ENCODE measurements around the gene PLAAT2. TPM values are rescaled to one million over a fixed set of nuclear protein-coding genes. Genes with fewer than 3 reads are reported as not detected.
A peak's percentile ranks its signal among the peaks of the same experiment; 100 is the strongest.

Gene PLAAT2
- total and polyA plus RNA-seq, 8 donors: 1.3 to 66.7 (median 7.6) TPM; not detected in 3

- TF ChIP-seq POLR2AphosphoS5 (IDR thresholded peaks at IDR 0.05): peak; percentile 49 to 76 (median 65)
- TF ChIP-seq POLR2A (IDR thresholded peaks at IDR 0.05): no peak
- TF ChIP-seq EP300 (IDR thresholded peaks at IDR 0.05): no peak
- Histone ChIP-seq H3K36me3 (peaks cover 0 to 15% (median 9%) of the 10 kb centered on the region in 4 donors), H3K27me3 (no peaks in the 10 kb centered on the region), H3K27ac (peak overlapping the region; percentile 80 to 97 (median 92)), H3K9me3 (no peaks in the 10 kb centered on the region), H3K4me3 (peak overlapping the region; percentile 43 to 63 (median 44)), H3K4me1 (peaks cover 33 to 65% (median 38%) of the 10 kb centered on the region in 4 donors)
- peak; percentile 70 to 86 for DNase-seq
- intact Hi-C loops (cut with DNase I; ENCODE audit: low total_unique reads): no loop called here
- 9 to 22% (median 17%) methylated on average over 8 of the region's 8 CpGs for WGBS, 5 donors
These were observed 25.7 kb downstream of the PLAAT2 start for GRCh38 chr11:63537293-63538101.

DNA sequence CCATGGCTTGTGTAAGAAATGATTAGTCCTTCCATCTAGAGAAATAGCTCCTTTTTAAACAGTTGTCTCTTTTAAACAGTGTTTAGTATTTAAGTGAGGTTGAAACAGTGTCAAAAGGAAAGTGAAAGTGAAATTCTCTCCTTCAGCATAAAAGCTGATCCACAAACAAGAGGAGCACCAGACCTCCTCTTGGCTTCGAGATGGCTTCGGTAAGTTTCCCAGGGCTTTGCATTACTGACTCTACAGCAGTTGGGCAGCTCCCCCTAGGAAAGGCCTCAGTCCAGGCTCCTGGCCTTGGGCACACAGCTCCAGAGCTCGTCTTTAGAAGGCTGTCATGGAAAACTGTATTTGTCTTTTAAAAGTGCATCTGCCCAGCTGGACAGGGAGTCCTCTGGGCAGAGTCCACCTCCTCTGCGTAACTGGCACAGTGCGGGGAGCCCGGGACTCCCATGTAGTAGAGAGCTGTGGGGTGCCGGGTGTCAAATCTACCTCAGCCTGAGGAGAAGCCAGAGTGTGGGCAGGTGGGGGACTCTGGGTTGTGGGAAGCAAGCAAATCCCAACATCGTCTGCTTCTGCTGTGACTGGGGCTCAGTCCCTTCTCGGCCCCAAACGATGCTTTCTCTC lies 26.4 kb downstream of the PLAAT2 start, which contains the start of gene PLAAT4:
Gene PLAAT4, plus strand, starts transcription at position 140 of the 624 bp plus-strand sequence. Its CDS starts 61 bp downstream, at position 201.
- peak within 1 kb of the TSS; percentile 80 to 97 (median 92) for H3K27ac ChIP-seq
- no peaks in the 10 kb centered on the region for H3K27me3 ChIP-seq
- peaks cover 0 to 15% (median 9%) of the 10 kb centered on the region in 4 donors for H3K36me3 ChIP-seq
- TF ChIP-seq POLR2AphosphoS5 (IDR thresholded peaks at IDR 0.05) (peak in 2 of 3 donors; percentile 73 to 75), POLR2A (IDR thresholded peaks at IDR 0.05) (no peak), CTCF (IDR thresholded peaks at IDR 0.05) (no peak), EP300 (IDR thresholded peaks at IDR 0.05) (no peak)
- intact Hi-C loops (cut with DNase I; ENCODE audit: low total_unique reads): no loop called here
- peaks cover 39 to 71% (median 40%) of the 10 kb centered on the region in 4 donors for H3K4me1 ChIP-seq
- DNase-seq: peak; percentile 54 to 82
- H3K4me3 ChIP-seq: peak within 1 kb of the TSS; percentile 43 to 63 (median 44)
- H3K9me3 ChIP-seq: no peaks in the 10 kb centered on the region
- WGBS, 5 donors: 2 to 14% (median 5%) methylated on average over 10 of the region's 10 CpGs

DNA sequence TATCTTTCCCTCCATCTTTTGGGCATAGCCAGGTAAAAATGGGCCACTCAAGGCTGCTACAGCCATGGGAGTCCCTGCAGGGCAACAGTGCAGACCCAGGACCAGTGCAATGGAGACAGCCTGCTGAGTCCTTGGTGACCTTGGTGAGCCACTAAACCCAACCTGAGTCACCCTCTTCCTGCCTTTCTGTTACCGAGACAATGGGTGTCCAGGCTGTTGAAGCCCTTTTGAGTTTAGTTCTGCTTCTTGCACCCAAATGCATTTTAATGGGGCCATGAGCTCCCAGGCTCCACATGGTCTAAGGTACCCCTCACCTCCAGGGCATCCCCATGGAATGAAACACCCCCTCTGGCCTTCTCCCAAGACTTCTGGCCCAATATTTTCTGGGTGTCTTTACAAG lies 27.4 kb downstream of the PLAAT2 start:
- DNase-seq: no peak
- Histone ChIP-seq H3K27me3 (no peaks in the 10 kb centered on the region), H3K4me1 (peaks cover 39 to 73% (median 47%) of the 10 kb centered on the region in 4 donors), H3K36me3 (peaks cover 0 to 15% (median 6%) of the 10 kb centered on the region in 4 donors), H3K27ac (peak overlapping the region; percentile 80 to 97 (median 92)), H3K9me3 (no peaks in the 10 kb centered on the region), H3K4me3 (no peak overlapping the region)
- intact Hi-C loops (cut with DNase I; ENCODE audit: low total_unique reads): no loop called here
- TF ChIP-seq POLR2AphosphoS5 (IDR thresholded peaks at IDR 0.05) (no peak), EP300 (IDR thresholded peaks at IDR 0.05) (no peak), CTCF (IDR thresholded peaks at IDR 0.05) (no peak), POLR2A (IDR thresholded peaks at IDR 0.05) (no peak)
- 72 to 100% (median 84%) methylated on average over 1 of the region's 1 CpG for WGBS, 5 donors

- Histone ChIP-seq H3K27me3 (no peaks in the 10 kb centered on the region), H3K36me3 (peaks cover 0 to 11% (median 4%) of the 10 kb centered on the region in 4 donors), H3K4me1 (peaks cover 39 to 67% (median 47%) of the 10 kb centered on the region in 4 donors), H3K9me3 (no peaks in the 10 kb centered on the region), H3K27ac (peak overlapping the region in 4 of 5 donors; percentile 19 to 97 (median 92)), H3K4me3 (no peak overlapping the region)
- DNase-seq: no peak
- 81 to 89% (median 85%) methylated on average over 5 of the region's 5 CpGs for WGBS, 5 donors
- TF ChIP-seq CTCF (IDR thresholded peaks at IDR 0.05) (no peak), POLR2A (IDR thresholded peaks at IDR 0.05) (no peak)
- intact Hi-C loops (cut with DNase I; ENCODE audit: low total_unique reads): no loop called here
These were observed 28.2 kb downstream of the PLAAT2 start for GRCh38 chr11:63534895-63535461.

Data from stomach (tissue), 9 donors.